Retinal pigment epithelial cell (primary cell): ENCODE measurements around the gene DACT2.

Source experiments
- DNase-seq: peaks from one replicate; pipeline ENCODE4 v3.0.0-alpha.2; 2010; ENCODE audit warnings: low read depth
- H3K4me3 ChIP-seq: 2 replicates; pipeline ENCODE4 v1.5.1; 2011; ENCODE audit warnings: mild to moderate bottlenecking, low read length, control low read depth, moderate library complexity
- TF ChIP-seq, protein P1 (sequence below): conservative IDR thresholded peaks from 2 replicates; pipeline ENCODE4 v1.5.1; 2011; ENCODE audit warnings: low read depth, low read length, control low read depth, inconsistent platforms

The DACT2 gene

DNA sequence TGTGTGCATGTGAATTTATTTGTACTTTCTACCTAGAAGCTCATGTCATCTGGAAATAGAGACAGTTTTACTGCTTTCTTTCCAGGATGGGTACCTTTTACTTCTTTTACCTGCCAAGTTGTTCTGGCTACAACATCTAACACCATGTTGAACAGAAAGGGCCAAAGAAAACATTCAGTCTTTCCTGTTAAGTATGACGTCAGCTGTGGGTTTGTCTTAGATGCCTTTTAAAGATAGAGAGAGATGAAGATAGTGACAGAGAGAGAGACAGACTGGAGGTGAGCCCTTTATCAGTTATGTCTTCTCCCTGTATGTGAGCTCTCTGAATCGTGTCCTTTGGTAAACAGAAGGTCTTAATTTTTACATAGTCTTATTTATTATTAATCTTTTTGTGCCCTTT lies 3.4 kb upstream of the DACT2 start:
- TF ChIP-seq, protein P1, sequence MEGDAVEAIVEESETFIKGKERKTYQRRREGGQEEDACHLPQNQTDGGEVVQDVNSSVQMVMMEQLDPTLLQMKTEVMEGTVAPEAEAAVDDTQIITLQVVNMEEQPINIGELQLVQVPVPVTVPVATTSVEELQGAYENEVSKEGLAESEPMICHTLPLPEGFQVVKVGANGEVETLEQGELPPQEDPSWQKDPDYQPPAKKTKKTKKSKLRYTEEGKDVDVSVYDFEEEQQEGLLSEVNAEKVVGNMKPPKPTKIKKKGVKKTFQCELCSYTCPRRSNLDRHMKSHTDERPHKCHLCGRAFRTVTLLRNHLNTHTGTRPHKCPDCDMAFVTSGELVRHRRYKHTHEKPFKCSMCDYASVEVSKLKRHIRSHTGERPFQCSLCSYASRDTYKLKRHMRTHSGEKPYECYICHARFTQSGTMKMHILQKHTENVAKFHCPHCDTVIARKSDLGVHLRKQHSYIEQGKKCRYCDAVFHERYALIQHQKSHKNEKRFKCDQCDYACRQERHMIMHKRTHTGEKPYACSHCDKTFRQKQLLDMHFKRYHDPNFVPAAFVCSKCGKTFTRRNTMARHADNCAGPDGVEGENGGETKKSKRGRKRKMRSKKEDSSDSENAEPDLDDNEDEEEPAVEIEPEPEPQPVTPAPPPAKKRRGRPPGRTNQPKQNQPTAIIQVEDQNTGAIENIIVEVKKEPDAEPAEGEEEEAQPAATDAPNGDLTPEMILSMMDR = no peak
- DNase-seq = no peak
- H3K4me3 ChIP-seq = no peak overlapping the region

DNA sequence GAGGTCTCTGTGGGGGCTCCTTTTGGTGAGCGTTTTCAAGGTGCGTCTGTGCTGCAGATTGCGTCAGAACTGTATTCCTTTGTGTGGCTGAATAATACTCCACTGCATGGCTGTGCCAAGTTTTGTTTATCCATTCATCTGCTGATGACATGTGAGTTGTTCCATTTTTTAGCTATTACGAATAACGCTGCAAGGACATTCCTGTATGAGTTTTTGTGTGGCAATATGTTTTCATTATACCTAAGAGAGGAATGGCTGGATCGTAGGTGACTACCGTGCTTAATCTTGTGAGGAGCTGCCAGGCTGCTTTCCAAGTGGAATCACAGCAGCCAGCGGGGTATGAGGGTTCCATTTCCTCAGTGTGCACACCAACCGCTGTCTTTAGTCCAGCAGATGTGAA lies 1.1 kb upstream of the DACT2 start:
- no peak overlapping the region for H3K4me3 ChIP-seq
- DNase-seq = no peak
- TF ChIP-seq, protein P1 = no peak

DNA sequence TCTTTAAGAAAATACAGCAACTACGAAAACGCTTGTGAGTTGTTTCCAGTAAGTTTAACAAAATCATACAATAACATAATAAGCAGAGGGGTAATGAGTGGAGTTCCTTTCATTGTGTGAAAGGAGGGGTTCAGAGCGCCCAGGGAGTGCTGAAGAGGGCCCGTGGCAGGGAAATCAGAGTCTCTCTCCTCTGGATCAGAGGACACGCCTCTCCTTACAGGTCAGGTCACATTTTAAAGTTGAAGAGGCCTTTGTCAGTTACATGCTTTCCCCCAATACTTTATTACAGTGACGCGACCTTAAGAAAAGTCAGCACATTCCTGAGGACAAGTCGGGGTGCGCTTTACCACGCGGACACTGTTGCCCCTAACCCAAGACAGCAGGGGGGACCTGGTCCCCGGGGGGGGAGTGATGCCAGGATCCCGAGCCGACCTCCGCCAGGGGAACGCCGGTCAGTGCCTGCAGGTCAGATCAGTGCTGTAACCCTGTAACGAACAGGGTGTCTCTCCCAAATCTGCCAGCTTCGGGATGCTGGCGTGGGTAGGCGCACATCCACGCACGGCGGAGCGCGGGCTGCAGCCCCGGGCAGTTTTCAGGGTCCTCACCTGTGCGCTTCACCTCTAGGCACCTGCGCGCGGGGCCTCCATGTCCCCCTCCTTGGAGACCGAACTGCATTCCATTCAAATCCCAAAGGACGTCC lies 848 bp downstream of the DACT2 start:
- TF ChIP-seq, protein P1 = no peak
- H3K4me3 ChIP-seq = no peak overlapping the region
- no peak for DNase-seq

DNA sequence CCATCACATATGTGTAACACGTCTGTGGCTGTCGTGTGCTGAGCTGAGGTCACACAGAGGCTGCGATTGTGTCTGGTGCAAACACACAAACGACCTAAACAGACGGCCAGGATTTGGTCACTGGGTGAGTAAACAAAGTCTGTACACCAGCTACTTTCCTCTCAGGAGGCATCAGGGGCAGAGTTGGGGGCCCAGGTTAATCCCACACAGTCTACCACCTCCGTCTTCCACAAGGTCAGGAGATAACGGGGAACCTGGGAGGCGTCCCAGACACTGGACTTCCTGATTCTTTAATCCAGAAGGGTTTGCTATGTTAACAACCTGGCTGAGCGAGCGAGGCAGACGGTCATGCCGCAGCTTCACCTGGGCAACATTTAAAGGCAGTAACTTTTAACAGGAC lies 1.5 kb downstream of the DACT2 start:
- TF ChIP-seq, protein P1 = no peak
- H3K4me3 ChIP-seq = no peak overlapping the region
- no peak for DNase-seq

DNA sequence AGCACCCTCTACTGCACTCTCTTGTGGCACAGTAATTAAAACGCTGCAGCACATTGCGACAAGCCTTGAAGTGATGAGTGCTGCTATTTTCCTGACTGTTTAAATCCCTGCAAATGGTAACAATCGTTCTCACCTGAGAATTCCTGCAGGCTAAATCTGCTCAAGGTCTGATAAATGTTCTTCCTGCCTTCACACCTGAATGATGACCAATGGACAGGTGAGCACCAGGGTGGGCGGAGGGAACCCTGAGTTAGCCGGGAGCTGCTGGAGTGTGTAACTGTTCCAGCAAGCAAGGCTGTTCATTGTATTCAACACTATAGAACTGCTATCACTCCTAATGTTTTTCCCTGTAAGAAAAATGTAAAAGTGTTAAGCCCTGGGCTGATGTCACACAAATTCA lies 4.0 kb downstream of the DACT2 start:
- no peak for DNase-seq

DNA sequence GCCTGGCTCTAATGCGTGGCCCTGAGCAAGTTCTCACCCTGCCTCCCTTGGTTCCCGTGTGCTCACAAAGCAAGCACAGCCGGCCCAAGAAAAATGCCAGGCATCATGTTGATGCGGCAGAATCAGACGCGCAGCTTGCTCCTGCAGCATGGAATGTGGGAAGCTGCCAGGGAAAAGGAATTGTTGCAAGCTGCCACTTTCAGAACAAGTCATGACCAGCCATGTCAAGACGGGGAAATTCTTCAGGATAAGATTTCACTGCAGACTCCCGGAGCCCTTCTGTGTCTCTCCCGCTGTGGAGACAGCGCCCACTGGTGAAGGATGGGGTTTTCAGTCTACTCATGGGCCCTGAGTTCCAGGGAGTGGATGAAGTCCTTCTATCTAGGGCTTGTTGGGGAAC lies 4.6 kb downstream of the DACT2 start:
- TF ChIP-seq, protein P1 = no peak
- no peak for DNase-seq
- H3K4me3 ChIP-seq = no peak overlapping the region

More for the DNA sequence above, 4.0 kb downstream of the DACT2 start:
- H3K4me3 ChIP-seq = no peak overlapping the region
- TF ChIP-seq, protein P1 = no peak

DNA sequence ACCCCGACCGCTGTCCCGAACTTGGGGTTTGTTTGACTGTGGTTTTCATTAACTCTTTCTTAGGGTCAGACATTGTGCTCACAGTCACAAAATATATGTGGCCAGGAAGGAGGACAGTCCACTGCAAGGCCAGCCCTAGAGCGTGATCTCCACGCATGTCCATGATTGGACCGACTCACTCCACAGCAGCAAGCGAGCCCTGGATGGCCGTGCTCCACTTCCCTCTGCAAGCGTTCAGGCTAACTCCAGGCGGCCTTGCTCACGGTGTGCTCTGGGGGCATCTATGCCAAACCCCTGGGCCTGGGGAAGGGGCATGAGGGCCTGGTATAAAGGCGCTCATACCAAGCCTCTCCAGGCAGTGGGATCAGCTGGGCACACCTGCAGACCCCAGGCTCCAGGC lies 5.6 kb downstream of the DACT2 start:
- H3K4me3 ChIP-seq = no peak overlapping the region
- TF ChIP-seq, protein P1 = no peak
- no peak for DNase-seq
